Endothelial cell of umbilical vein (primary cell): Measurements from ENCODE around the gene GLYATL1. TPM values are rescaled to one million over a fixed set of nuclear protein-coding genes. Genes with fewer than 3 reads are reported as not detected.

Source experiments
- BruUV-seq: library from RNA; stranded (reverse); fragments of 400-500 nt; replicated peaks from 2 replicates; lab custom pipeline; 2021; lab: Mats Ljungman, UMichigan
- CTCF ChIA-PET: fragments of 300-600, 350-600 bp; sonication (Branson Sonifier 250); formaldehyde crosslinking; loops from one replicate; lab custom pipeline; 2021; ENCODE audit warnings: antibody characterized with exemption, inconsistent platforms; lab: Charles Lee
- POLR2A ChIA-PET: fragments of 300-600, 350-600 bp; sonication (Branson Sonifier 250); formaldehyde crosslinking; loops from one replicate; lab custom pipeline; 2021; ENCODE audit warnings: antibody characterized with exemption, inconsistent platforms; lab: Charles Lee
- DNase-seq: peaks from one replicate; pipeline ENCODE4 v3.0.0-alpha.2; 2011; ENCODE audit warnings: low read depth, low spot score
- FAIRE-seq: peaks from 2 replicates; lab custom pipeline; 2011; peaks lifted over from hg19 to GRCh38; lab: Jason Lieb, UNC
- H2AFZ ChIP-seq: 2 replicates; pipeline ENCODE4 v1.6.0; 2012; ENCODE audit warnings: low read depth, low read length, control low read depth, inconsistent platforms
- H3K27ac ChIP-seq: 2 replicates; pipeline ENCODE4 v1.5.1; 2011; ENCODE audit warnings: low read depth, mild to moderate bottlenecking, control low read depth, low read length, moderate library complexity; ENCODE audit not compliant: insufficient read depth
- H3K27me3 ChIP-seq, 2 experiments: 2 replicates each; pipeline versions ENCODE4 v1.6.0 to v1.6.1; 2011; ENCODE audit warnings: low read length in 2 of 2, mixed read lengths in 1 of 2; ENCODE audit not compliant: control insufficient read depth in 2 of 2, insufficient read depth in 2 of 2
- H3K36me3 ChIP-seq, 2 experiments: 2 replicates in 1 of 2; 3 replicates in 1 of 2; pipeline ENCODE4 v1.5.1; 2011; ENCODE audit warnings: low read length in 2 of 2, mild to moderate bottlenecking in 1 of 2, moderate library complexity in 1 of 2; ENCODE audit not compliant: control insufficient read depth in 2 of 2, insufficient read depth in 2 of 2; ENCODE audit errors: extremely low read depth in 1 of 2
- H3K4me1 ChIP-seq: 3 replicates; pipeline ENCODE4 v1.5.1; 2011; ENCODE audit warnings: mild to moderate bottlenecking, low read length; ENCODE audit not compliant: control insufficient read depth, insufficient read depth; ENCODE audit errors: extremely low read depth
- H3K4me2 ChIP-seq: 2 replicates; pipeline ENCODE4 v1.6.1; 2011; ENCODE audit warnings: low read length, control low read depth, mixed read lengths; ENCODE audit not compliant: insufficient read depth
- H3K4me3 ChIP-seq, 3 experiments: fragments of 200-600 bp in 1 of 3; sonication (generic), shearing (Covaris generic) in 1 of 3; replicated peaks in 1 of 3; 2 replicates each; pipeline ENCODE4 v1.5.1; 2011 to 2016; ENCODE audit warnings: control low read depth in 3 of 3, low read length in 3 of 3, mild to moderate bottlenecking in 2 of 3, inconsistent platforms in 1 of 3, low read depth in 1 of 3, moderate library complexity in 1 of 3; ENCODE audit not compliant: insufficient read depth in 1 of 3
- H3K79me2 ChIP-seq: 2 replicates; pipeline ENCODE4 v1.6.0; 2012; ENCODE audit warnings: low read length, inconsistent platforms; ENCODE audit not compliant: control insufficient read depth, insufficient read depth
- H3K9ac ChIP-seq: replicated peaks from 2 replicates; pipeline ENCODE3; 2011; ENCODE audit warnings: low read length, control low read depth; ENCODE audit not compliant: insufficient read depth; ENCODE audit errors: extremely low read depth
- H3K9me1 ChIP-seq: replicated peaks from 3 replicates; pipeline ENCODE4 v1.6.0; 2011; ENCODE audit warnings: mild to moderate bottlenecking, low read length; ENCODE audit not compliant: control insufficient read depth, insufficient read depth; ENCODE audit errors: extremely low read depth
- H3K9me3 ChIP-seq: replicated peaks from 2 replicates; pipeline ENCODE4 v1.5.1; 2012; ENCODE audit warnings: low read length, inconsistent platforms; ENCODE audit not compliant: control insufficient read depth, insufficient read depth
- H4K20me1 ChIP-seq: replicated peaks from 2 replicates; pipeline ENCODE3; 2011; ENCODE audit warnings: mild to moderate bottlenecking, low read length; ENCODE audit not compliant: control insufficient read depth, insufficient read depth; ENCODE audit errors: extremely low read depth
- EZH2 ChIP-seq: IDR thresholded peaks from 2 replicates; pipeline ENCODE4 v1.6.1; 2012; ENCODE audit warnings: borderline replicate concordance, low read depth, mild to moderate bottlenecking, moderate library complexity, low read length, inconsistent platforms; ENCODE audit not compliant: severe bottlenecking
- FOS ChIP-seq: IDR thresholded peaks from 2 replicates; pipeline ENCODE4 v1.6.1; 2011; ENCODE audit warnings: mild to moderate bottlenecking, low read length, moderate library complexity, borderline replicate concordance; ENCODE audit not compliant: insufficient read depth
- GATA2 ChIP-seq: IDR thresholded peaks from 2 replicates; pipeline ENCODE4 v1.7.0; 2011; ENCODE audit warnings: low read depth, mild to moderate bottlenecking, moderate library complexity, mixed read lengths, low read length; ENCODE audit not compliant: insufficient read length, insufficient read depth
- JUN ChIP-seq: IDR thresholded peaks from 2 replicates; pipeline ENCODE4 v1.6.1; 2011; ENCODE audit warnings: borderline replicate concordance, low read depth; ENCODE audit not compliant: insufficient read length, insufficient read depth
- MAX ChIP-seq: IDR thresholded peaks from 2 replicates; pipeline ENCODE4 v1.6.1; 2011; ENCODE audit not compliant: insufficient read depth, insufficient read length
- MYC ChIP-seq: IDR thresholded peaks from one replicate; pipeline ENCODE4 v1.6.1; 2011; ENCODE audit warnings: mild to moderate bottlenecking, low read depth, low read length
- POLR2A ChIP-seq: IDR thresholded peaks from 2 replicates; pipeline ENCODE4 v1.6.1; 2012; ENCODE audit warnings: low read depth, mild to moderate bottlenecking, control low read depth, low read length
- POLR2AphosphoS5 ChIP-seq: IDR thresholded peaks from 2 replicates; pipeline ENCODE4 v1.6.1; 2012; ENCODE audit warnings: low read depth, mild to moderate bottlenecking, control low read depth, low read length, moderate library complexity; ENCODE audit not compliant: insufficient read depth
- dilution Hi-C: fragments of 300-500 bp; cut with MboI; formaldehyde crosslinking; loops from one replicate; pipeline ENCODE4 v1.15.0; 2019; ENCODE audit warnings: low sequenced_read_pairs; ENCODE audit not compliant: extremely low pct_ligation_motif_present
- intact Hi-C: fragments of 100-400 bp; cut with micrococcal nuclease; formaldehyde crosslinking; loops from one replicate; pipeline ENCODE4 v1.10.0; 2022
- polyA plus RNA-seq, 4 experiments: library from polyadenylated mRNA; depleted of rRNA in 3 of 4; stranded (reverse) in 3 of 4; unstranded in 1 of 4; fragments of >200 nt; gene quantifications; 2 replicates each; pipeline versions ENCODE4 v1.2.1 to v1.2.3, GENCODE V29; 2011 to 2012; ENCODE audit warnings: missing spikeins in 1 of 4
- total RNA-seq: library from RNA; stranded (reverse); gene quantifications from 2 replicates; pipeline ENCODE4 v1.2.3, GENCODE V29; 2021
- TF ChIP-seq, protein P1 (sequence below), 2 donors: IDR thresholded peaks; 1 replicate in 1 of 2; 2 replicates in 1 of 2; pipeline ENCODE4 v1.5.1; 2011; ENCODE audit warnings: low read length in 2 of 2, mild to moderate bottlenecking in 2 of 2, moderate library complexity in 2 of 2, control low read depth in 1 of 2, inconsistent platforms in 1 of 2, low read depth in 1 of 2; ENCODE audit not compliant: insufficient read depth in 1 of 2; ENCODE audit errors: extremely low read depth in 1 of 2

Gene GLYATL1
- total and polyA plus RNA-seq, 2 donors (not counting 3 experiments of a cell fraction or from before 2014, with no cell fraction given): not detected

DNA sequence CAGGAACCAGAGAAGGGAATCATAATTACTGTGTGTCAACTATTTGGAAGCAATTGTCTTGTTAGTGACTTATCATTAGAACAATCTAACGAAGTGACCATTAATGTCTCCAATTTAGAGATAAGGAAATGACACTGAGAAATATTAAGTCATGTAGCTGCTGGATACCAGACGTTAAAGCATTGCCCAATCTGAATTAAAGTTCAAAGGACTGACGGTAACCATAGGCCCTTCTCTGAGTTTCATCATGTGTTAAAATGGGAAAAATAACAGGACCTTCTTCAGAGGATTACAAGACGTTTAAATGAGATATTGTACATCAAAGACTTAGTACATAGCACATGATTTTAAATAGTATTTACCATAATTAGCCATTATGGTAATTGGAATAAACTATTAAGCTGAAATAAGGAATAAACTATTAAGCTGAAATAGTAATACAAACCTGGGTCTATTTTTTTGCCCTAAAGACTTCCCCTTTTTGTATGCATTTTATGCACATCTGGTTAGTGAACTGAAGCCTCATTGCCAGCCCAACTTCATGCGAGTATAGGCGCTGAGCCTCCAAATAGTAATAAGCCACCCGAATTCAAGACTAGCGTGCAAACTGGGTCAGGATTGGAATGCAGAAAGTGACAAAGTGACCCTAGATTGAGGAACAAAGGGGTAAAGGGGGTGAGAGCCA is 41.0 kb downstream of the GLYATL1 start:
- intact Hi-C loops: no loop called here
- H3K9me1 ChIP-seq: no peaks in the 10 kb centered on the region
- H3K79me2 ChIP-seq: no peaks in the 10 kb centered on the region
- dilution Hi-C loops: no loop called here
- H4K20me1 ChIP-seq: no peaks in the 10 kb centered on the region
- H3K9ac ChIP-seq: no peak overlapping the region
- POLR2A ChIA-PET: no interaction called here
- no peak for FAIRE-seq
- DNase-seq: no peak
- no peaks in the 10 kb centered on the region for H3K27me3 ChIP-seq
- CTCF ChIA-PET: no interaction called here
- H3K27ac ChIP-seq: no peak overlapping the region
- H3K4me2 ChIP-seq: no peak overlapping the region
- H3K4me3 ChIP-seq: no peak overlapping the region
- no peak for TF ChIP-seq EZH2
- TF ChIP-seq MYC: no peak
- TF ChIP-seq FOS: no peak
- no peak for TF ChIP-seq GATA2
- TF ChIP-seq MAX: no peak
- no peak for TF ChIP-seq POLR2A
- TF ChIP-seq POLR2AphosphoS5: no peak
- TF ChIP-seq JUN: no peak
- TF ChIP-seq, protein P1, sequence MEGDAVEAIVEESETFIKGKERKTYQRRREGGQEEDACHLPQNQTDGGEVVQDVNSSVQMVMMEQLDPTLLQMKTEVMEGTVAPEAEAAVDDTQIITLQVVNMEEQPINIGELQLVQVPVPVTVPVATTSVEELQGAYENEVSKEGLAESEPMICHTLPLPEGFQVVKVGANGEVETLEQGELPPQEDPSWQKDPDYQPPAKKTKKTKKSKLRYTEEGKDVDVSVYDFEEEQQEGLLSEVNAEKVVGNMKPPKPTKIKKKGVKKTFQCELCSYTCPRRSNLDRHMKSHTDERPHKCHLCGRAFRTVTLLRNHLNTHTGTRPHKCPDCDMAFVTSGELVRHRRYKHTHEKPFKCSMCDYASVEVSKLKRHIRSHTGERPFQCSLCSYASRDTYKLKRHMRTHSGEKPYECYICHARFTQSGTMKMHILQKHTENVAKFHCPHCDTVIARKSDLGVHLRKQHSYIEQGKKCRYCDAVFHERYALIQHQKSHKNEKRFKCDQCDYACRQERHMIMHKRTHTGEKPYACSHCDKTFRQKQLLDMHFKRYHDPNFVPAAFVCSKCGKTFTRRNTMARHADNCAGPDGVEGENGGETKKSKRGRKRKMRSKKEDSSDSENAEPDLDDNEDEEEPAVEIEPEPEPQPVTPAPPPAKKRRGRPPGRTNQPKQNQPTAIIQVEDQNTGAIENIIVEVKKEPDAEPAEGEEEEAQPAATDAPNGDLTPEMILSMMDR (IDR thresholded peaks at IDR 0.05; ENCODE audit: extremely low read depth in 1 of 2, insufficient read depth in 1 of 2, low read depth in 1 of 2, low read length in 2 of 2): no peak
- no peaks in the 10 kb centered on the region for H3K36me3 ChIP-seq
- H3K4me1 ChIP-seq: no peaks in the 10 kb centered on the region
- BruUV-seq: no TSS peak
- no peaks in the 10 kb centered on the region for H3K9me3 ChIP-seq
- no peak overlapping the region for H2AFZ ChIP-seq
